Measurements from ENCODE around the gene VMP1. TPM values are rescaled to one million over a fixed set of nuclear protein-coding genes. Genes with fewer than 3 reads are reported as not detected.
"Not testable (repeated sequence)": the region's sequence is repeated elsewhere in the genome, so short reads cannot be mapped to it uniquely, and the experiment has no call there.

Gene VMP1
- total RNA-seq, 2 experiments from 2014 or later: 228 to 231 TPM

DNA sequence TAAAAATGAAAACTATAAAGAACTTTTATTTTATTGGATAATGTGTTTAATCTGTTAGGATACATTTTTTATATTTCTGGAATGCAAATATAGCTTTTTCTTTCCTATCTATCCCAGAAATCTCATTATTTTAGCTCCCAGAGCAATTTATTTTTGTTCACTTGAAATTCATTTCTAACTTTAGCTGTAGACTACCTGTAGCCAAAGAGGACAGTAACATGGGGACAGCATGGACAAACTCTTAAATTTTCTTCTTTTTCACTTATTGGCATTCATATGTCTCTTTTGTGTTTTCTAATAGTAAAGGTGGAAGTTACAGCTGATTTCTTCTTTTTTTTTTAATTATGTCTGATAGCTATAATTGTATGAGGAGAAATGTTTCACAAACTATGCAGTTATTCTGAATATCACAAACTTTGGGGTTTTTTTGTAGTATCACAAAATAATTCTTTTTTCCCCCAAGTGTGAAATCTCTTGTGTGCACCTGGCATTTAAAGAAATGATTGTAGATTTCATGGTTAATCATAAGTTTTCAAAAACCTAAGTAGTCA lies 55.4 kb downstream of the VMP1 start:
- ChIA-PET CTCF (interaction anchor here (1.0 to 1.6 kb wide), 2 partner anchors 9 to 22 kb away, joined by 5 read pairs; no protein-coding TSS in a partner anchor), POLR2A (interaction anchor here (0.5 to 6.3 kb wide), 7 partner anchors 8 to 76 kb away, joined by 3 to 37 read pairs (median 9); no protein-coding TSS in a partner anchor)

DNA sequence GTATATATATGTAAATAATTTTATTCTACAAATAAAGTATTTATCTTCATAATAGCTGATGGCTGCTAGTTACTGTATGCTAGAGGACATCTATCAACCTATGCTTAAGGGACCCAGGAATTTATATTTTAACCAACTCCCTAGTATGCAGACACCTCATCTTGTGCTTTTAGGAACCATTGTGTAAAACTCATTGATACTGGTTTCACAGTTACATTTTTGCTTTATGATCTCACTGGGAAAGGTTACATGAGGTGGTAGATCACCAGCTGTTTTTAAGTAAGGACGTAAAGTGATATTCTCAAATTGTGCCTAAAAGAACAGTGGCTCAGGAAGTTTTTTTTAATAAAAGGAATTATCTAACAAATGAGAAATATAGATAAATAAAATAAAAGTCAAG lies 56.4 kb downstream of the VMP1 start:
- ChIA-PET CTCF (interaction anchor here (1.2 to 1.9 kb wide), 3 partner anchors 10 to 66 kb away, joined by 3 to 5 read pairs (median 4); no protein-coding TSS in a partner anchor), POLR2A (interaction anchor here (0.5 to 6.3 kb wide), 11 partner anchors 9 to 80 kb away, joined by 3 to 37 read pairs (median 5); no protein-coding TSS in a partner anchor)

DNA sequence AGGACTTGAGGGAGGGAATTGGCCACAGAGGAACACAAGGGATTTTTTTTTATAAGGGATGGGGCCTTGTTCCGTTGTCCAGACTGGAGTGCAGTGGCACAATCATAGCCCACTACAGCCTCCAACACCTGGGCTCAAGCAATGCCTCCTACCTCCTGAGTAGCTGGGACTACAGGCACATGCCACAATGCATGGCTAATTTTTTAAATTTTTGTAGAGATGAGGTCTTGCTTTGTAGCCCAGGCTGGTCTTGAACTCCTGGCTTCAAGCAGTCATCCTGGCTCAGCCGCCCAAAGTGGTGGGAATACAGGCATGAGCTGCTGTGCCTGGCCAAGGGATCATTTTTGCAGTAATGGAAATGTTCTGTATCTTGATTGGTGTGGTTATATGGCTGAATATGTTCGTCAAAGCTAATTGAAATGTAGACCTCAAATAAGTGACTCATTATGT lies 56.9 kb downstream of the VMP1 start:
- ChIA-PET POLR2A (interaction anchor here (0.5 to 6.3 kb wide), 8 partner anchors 10 to 80 kb away, joined by 3 to 37 read pairs (median 5); no protein-coding TSS in a partner anchor), CTCF (interaction anchor here (0.8 to 1.9 kb wide), 4 partner anchors 11 to 65 kb away, joined by 3 to 5 read pairs (median 4); no protein-coding TSS in a partner anchor)

DNA sequence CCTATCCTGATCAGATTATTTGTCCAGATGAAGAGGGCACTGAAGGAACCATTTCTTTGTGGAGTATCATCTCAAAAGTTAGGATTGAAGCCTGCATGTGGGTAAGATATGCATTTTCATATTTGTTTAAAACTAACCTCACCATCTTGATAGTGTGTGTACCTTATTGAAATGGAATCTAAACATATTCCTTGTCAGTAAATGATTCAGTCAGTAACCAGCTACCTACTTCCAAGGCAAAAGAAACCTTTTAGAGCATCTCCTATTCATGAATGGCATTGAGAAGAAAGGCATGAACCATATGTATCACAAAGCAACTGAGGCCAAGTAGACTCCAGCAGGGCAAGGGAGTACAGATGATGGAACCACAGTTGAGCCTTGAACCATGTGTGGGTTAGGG lies 57.6 kb downstream of the VMP1 start:
- ChIA-PET POLR2A (interaction anchor here (0.6 to 6.3 kb wide), 5 partner anchors 11 to 74 kb away, joined by 4 to 37 read pairs (median 6); no protein-coding TSS in a partner anchor), CTCF (interaction anchor here (0.8 to 1.9 kb wide), 4 partner anchors 11 to 65 kb away, joined by 3 to 5 read pairs (median 4); no protein-coding TSS in a partner anchor)

DNA sequence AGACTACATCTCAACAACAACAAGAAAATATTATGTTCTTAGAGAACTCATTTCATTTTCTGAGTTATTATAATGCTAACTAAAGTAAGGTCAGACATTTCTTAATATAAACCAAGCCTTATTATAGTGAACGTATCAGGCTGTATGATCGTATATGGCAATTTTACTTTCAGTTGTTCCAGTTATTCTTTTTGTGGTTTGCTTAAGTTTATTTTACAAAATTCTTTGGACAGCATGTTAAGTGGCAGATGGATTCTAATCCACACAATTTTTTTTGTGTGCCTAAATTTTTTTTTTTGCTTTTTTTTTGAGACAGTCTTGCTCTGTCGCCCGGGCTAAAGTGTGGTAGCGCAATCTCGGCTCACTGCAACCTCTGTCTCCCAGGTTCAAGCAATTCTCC lies 59.0 kb downstream of the VMP1 start:
- POLR2A ChIA-PET: no interaction called here
- CTCF ChIA-PET: no interaction called here

DNA sequence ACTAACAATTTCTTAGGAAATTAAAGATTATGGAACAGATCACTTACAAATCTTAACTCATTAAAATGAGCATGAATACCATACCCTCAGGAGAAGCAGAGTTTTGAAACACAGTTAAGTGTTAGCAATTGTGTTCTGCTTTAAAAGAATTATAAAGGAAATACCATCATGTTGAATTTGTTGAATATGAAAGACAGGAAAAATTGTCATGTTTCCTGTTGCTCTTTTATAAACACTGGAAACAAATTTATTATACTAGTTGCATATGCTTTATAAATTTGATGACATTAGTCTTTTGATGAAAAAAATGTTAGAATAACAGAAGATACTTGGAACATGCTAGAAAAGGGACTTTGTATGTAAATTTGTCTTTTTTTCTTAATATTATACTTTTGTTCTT lies 59.7 kb downstream of the VMP1 start:
- POLR2A ChIA-PET: no interaction called here

DNA sequence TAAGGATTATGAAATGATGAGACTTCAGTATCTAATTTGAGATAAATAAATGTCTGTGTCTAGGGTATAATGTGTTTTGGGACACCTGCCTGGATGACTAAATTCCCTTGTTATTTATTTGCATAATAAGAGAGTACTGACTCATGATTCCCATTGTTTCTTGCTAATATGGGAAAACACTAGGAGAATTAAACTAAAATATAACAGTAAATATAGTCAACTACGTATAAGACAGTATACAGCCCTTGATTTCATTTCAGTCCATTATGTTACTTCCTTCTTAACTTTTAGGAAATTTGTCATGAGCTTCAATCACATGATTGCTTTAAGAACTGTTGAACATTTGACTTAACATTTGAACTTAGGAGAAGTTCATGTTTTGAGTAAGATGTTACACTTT lies 62.4 kb downstream of the VMP1 start:
- ChIA-PET CTCF (no interaction called here), POLR2A (interaction anchor here (1.0 kb wide), 1 partner anchor 37 kb away, joined by 6 read pairs; no protein-coding TSS in a partner anchor)

More for the DNA sequence above, 59.7 kb downstream of the VMP1 start:
- CTCF ChIA-PET: no interaction called here

DNA sequence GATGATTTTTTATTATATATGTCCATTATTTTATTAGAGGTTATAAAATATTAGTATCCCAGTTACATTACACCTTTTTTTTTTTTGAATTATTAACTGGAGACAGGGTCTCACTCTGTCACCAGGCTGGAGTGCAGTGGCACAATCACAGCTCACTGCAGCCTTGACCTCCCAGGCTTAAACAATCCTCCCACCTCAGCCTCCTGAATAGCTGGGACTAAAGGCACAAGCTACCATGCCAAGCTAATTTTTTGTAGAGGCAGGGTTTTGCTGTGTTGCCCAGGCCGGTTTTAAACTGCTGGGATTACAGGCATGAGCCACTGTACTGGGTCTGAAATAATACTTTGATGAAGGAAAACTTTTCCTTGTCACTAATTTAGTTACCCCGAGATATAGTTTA lies 63.6 kb downstream of the VMP1 start:
- ChIA-PET CTCF (no interaction called here), POLR2A (interaction anchor here (1.0 kb wide), 1 partner anchor 36 kb away, joined by 6 read pairs; no protein-coding TSS in a partner anchor)

DNA sequence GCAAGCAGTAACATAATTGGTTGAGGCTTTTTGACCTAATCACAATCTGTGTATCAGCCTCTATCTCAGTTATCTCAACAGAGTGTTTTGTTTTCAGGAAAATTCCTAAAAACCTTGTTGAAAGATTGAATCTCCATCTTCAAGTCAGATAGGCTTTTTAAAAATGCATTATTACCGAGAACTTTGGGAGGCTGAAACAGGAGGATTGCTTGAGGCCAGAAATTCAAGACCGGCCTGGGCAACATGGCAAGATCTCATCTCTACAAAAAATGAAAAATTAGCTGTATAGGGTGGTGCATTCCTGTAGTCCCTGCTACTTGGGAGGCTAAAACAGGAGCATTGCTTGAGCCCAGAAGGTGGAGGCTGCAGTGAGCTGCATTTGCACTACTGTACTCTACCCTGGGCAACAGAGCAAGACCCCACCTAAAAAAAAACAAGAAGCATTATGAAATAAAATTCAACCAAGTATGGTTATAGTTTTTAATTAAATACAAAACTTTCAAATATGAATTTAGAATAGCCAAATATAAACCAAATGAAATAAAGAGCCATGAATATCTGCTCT lies 68.4 kb downstream of the VMP1 start:
- POLR2A ChIA-PET: no interaction called here
- CTCF ChIA-PET: no interaction called here

DNA sequence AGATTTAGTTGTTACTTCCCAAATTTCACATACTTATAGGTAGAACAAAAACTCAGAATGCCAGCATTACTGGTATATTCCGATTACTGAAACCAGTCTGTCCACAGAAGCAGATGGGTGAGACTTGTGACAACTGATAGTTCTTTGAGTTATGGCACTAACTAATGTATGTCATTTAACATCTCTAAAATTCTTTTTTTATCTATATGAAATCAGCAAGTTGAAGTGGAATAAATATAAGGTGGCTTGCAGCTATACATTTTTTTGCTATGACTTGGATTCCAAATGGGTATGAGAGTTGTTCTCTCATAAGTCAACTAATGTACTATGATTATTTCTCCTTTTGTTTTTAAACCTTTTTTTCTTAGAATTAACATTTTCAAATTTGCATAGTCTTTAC lies 69.1 kb downstream of the VMP1 start:
- CTCF ChIA-PET: no interaction called here
- POLR2A ChIA-PET: interaction anchor here (0.6 kb wide), 1 partner anchor 67 kb away, joined by 4 read pairs; no protein-coding TSS in a partner anchor

DNA sequence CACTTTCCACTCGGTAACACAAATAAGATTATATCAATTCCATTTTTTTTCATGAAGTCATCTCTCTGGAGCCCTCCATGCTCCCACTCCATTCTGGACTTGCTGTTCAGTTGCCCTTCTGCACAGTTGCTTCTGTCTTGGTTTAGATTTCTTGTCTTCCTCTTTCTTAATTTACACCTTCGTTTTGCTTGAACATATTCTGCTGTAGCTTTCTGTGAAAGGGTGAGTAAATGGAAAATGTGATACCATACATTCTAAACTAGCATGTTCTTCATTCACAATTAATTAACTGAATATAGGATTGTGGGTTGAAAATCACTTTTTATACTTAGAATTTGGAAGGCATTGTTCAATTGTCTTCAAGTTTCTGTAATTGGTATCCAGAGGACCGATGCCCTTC lies 69.6 kb downstream of the VMP1 start:
- POLR2A ChIA-PET: interaction anchor here (0.6 kb wide), 1 partner anchor 67 kb away, joined by 4 read pairs; no protein-coding TSS in a partner anchor
- CTCF ChIA-PET: no interaction called here

DNA sequence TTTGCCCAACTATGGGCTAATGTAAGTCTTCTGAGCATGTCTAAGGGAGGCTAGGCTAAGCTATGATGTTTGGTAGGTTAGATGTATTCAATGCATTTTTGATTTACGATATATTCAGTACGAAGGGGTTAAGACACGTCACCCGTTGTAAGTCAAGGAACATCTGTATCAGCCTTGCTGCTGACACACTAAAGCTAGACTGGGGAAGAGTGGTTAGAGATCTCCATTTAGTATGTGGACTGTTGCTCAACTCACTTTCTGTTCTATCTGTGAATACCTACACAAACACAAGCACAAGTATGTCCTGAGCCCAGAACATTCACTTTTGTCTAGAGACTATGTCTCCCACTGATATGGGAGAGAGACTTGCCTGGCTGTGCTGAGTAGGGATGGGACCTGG lies 71.5 kb downstream of the VMP1 start:
- ChIA-PET POLR2A (interaction anchor here (0.6 to 2.4 kb wide), 2 partner anchors 25 to 29 kb away, joined by 5 read pairs; no protein-coding TSS in a partner anchor), CTCF (interaction anchor here (0.6 to 1.6 kb wide), 5 partner anchors 12 to 95 kb away, joined by 3 to 4 read pairs (median 3); no protein-coding TSS in a partner anchor)

DNA sequence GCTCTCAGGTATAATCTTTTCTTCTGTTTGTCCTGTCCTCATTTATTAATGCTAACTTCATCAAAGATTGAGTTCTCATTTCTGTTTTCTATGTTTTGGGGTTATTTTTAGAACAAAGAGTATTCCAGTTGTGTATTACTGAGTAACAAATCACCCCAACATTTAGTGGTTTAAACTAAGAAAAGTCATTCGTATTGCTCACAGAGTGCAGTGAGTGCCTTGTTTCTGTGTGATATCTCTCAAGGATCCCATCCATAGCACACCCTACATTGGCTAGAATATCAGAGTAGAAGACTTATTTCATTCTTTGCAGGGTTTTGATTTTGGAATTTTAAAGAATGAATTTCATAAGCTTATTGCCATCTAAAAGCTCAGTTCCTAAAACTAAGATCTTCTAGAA lies 72.1 kb downstream of the VMP1 start:
- POLR2A ChIA-PET: interaction anchor here (2.4 kb wide), 1 partner anchor 25 kb away, joined by 5 read pairs; no protein-coding TSS in a partner anchor
- CTCF ChIA-PET: interaction anchor here (0.6 to 1.6 kb wide), 4 partner anchors 12 to 49 kb away, joined by 3 to 4 read pairs (median 3); no protein-coding TSS in a partner anchor

DNA sequence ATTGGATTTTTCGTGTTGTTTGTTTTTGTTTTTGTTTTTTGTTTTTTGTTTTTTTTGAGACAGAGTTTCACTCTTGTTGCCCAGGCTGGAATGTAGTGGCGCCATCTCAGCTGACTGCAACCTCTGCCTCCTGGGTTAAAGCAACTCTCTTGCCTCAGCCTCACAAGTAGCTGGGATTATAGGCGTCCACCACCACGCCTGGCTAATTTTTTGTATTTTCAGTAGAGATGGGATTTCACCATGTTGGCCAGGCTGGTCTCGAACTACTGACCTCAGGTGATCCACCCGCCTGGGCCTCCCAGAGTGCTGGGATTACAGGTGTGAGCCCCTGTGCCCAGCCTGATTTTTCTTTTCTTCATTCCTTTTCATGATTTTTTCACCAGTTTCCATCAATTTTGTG lies 73.1 kb downstream of the VMP1 start:
- CTCF ChIA-PET, POLR2A ChIA-PET: not testable (repeated sequence)

DNA sequence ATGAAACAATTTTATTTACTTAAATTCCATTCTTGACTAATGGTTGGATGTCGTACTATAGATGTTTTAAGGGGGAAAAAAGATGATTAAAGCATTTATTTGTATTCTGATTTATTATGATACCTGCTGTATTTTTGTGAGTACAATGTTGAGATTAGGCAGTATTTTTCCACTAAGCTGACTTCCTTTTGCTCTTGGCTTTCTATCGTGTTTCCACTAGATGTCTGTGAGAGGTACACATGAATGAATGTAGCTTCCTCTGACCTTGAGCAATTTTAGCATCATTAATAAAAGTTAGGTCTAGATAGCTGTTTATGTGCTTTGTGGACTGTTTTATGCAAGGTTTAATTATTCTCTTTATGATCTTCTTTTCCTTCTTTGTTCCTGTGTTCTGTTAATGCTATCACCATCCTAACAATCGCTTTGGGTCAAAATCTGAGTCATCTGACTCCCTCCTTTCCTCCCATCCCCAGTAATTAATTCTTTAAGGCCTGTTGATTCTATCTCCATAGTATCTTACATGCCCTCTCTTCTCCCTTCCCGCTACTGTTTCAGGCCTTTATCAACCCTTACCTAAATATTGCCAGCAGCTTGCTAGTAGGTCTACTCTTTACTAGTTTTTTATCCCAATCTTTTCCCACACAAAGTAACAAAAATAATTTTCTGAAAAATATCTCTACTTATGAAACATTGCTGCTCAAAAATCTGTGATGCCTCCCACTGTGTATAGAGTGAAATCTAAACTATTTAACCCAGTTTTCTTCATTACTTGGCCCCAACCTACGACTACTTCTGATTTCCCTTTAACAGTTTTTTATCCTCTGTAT lies 76.0 kb downstream of the VMP1 start:
- CTCF ChIA-PET: interaction anchor here (0.6 to 7.3 kb wide), 6 partner anchors 14 to 116 kb away, joined by 3 to 44 read pairs (median 3); no protein-coding TSS in a partner anchor
- POLR2A ChIA-PET: interaction anchor here (0.7 to 7.8 kb wide), 9 partner anchors 20 to 62 kb away, joined by 3 to 233 read pairs (median 5); no protein-coding TSS in a partner anchor

DNA sequence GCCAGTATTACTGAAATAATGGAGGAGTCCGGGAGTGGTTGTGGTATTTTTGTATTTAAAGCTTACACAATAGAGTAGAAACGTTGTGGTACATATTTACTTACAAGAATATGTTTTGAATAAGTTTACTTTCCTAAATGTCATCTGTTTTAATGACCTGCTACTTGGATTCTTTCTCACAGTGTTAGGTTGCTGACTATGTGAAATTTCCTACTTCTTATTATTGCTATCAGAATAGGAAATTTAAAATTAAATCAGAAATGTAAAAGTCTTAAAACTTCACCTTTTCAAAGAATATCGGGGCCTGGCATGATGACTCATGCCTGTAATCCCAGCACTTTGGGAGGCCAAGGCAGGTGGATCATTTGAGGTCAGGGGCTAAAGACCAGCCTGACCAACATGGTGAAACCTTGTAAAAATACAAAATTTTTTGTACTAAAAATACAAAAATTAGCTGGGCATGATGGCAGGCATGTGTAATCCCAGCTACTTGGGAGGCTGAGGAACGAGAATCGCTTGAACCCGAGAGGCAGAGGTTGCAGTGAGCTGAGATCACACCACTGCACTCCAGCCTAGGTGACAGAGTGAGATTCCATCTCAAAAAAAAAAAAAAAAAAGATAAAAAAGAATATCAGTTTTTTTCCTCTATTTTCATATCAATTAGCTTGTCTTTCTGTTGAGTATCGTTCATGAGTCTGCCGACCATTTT lies 77.8 kb downstream of the VMP1 start:
- ChIA-PET POLR2A (interaction anchor here (0.6 to 7.8 kb wide), 10 partner anchors 20 to 78 kb away, joined by 3 to 233 read pairs (median 9); partner anchors contain the start of genes PTRH2 and VMP1), CTCF (interaction anchor here (0.7 to 7.3 kb wide), 8 partner anchors 23 to 166 kb away, joined by 3 to 44 read pairs (median 6); no protein-coding TSS in a partner anchor)

DNA sequence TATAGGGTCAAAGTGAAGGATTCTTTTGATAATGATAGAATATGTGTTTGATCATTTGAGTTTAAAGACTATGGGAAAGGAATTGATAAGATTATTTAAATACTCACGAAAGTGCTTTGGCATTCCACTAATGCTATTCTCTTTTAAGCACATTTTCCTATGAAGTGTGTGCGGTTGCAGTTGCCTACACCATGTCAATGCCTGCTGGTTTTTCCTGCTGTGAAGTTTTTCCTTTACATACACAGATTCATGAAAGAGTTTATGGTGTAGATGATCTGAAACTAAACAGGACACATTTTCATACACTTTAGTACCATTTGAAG lies 78.7 kb downstream of the VMP1 start:
- ChIA-PET CTCF (interaction anchor here (0.7 to 7.3 kb wide), 7 partner anchors 33 to 167 kb away, joined by 3 to 44 read pairs (median 6); no protein-coding TSS in a partner anchor), POLR2A (interaction anchor here (0.6 to 7.8 kb wide), 12 partner anchors 21 to 178 kb away, joined by 3 to 233 read pairs (median 7); partner anchors contain the start of genes PTRH2, RNFT1 and VMP1)

Data from activated CD8-positive, alpha-beta memory T cell treated with anti-CD3 and anti-CD28 coated beads for 36 hours (primary cell).